ENCODE measurements around the gene PARD3B. TPM values are rescaled to one million over a fixed set of nuclear protein-coding genes. Genes with fewer than 3 reads are reported as not detected.

The PARD3B gene
- total RNA-seq, 4 donors from 2014 or later = 32.6 to 65.7 (median 38.6) TPM

DNA sequence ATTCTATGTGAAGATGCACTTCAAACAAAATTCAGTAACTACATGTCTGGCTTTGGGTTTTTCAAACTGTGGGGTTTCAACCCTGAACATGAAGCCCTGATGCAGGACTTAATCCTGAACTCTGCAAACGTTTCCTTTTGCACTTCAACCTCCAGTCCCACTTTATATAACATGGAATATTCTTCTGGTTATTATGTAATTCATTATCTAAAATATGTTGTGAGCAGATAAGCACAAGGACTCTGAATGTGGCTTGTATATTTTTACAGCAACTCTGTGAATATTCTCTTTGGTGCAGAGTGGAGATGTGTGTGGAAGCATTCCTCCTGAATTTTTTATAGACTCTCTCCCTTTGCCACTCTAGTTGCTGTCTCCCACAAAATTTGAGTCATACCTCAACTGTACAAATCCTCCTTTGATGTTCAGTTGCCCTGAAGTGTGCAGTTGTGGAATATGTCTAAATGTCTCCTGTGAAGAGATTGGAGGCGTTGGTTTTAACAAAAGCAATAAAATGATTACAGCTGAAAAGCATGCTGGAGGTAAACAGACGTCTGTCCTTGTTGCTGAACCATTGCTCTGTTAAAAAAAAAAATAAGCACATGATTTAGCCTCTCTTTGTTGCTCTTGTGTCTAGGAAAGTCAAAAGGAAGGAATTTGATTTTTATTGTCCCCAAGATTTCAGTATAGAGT, 931.9 kb downstream of the PARD3B start:
- Histone ChIP-seq H3K36me3 (no peaks in the 10 kb centered on the region), H3K27ac (peak overlapping the region in 3 of 4 donors; percentile 1 to 12 (median 10)), H3K27me3 (no peaks in the 10 kb centered on the region), H3K9me3 (no peaks in the 10 kb centered on the region), H3K4me1 (peaks cover 0 to 19% (median 4%) of the 10 kb centered on the region in 4 donors), H3K4me3 (no peak overlapping the region)
- 20 to 26% methylated on average over 3 of the region's 3 CpGs for whole genome bisulfite sequencing, 2 donors (ENCODE audit: low coverage in 1 of 2)
- no peak for DNase-seq
- in situ Hi-C loops (cut with MboI; ENCODE audit: low pct_ligation_motif_present in 1 of 4, low pct_unique_long_range_greater_than_20kb in 1 of 4, low sequenced_read_pairs in 3 of 4) = no loop called here
- intact Hi-C loops (cut with DNase I; ENCODE audit: low total_unique reads) = no loop called here
- TF ChIP-seq EP300 (IDR thresholded peaks at IDR 0.05; ENCODE audit: low read depth) = no peak
- no peak for TF ChIP-seq POLR2A (IDR thresholded peaks at IDR 0.05)
- TF ChIP-seq, protein P1, sequence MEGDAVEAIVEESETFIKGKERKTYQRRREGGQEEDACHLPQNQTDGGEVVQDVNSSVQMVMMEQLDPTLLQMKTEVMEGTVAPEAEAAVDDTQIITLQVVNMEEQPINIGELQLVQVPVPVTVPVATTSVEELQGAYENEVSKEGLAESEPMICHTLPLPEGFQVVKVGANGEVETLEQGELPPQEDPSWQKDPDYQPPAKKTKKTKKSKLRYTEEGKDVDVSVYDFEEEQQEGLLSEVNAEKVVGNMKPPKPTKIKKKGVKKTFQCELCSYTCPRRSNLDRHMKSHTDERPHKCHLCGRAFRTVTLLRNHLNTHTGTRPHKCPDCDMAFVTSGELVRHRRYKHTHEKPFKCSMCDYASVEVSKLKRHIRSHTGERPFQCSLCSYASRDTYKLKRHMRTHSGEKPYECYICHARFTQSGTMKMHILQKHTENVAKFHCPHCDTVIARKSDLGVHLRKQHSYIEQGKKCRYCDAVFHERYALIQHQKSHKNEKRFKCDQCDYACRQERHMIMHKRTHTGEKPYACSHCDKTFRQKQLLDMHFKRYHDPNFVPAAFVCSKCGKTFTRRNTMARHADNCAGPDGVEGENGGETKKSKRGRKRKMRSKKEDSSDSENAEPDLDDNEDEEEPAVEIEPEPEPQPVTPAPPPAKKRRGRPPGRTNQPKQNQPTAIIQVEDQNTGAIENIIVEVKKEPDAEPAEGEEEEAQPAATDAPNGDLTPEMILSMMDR (IDR thresholded peaks at IDR 0.05) = no peak
- TF ChIP-seq POLR2AphosphoS5 (IDR thresholded peaks at IDR 0.05) = no peak

DNA sequence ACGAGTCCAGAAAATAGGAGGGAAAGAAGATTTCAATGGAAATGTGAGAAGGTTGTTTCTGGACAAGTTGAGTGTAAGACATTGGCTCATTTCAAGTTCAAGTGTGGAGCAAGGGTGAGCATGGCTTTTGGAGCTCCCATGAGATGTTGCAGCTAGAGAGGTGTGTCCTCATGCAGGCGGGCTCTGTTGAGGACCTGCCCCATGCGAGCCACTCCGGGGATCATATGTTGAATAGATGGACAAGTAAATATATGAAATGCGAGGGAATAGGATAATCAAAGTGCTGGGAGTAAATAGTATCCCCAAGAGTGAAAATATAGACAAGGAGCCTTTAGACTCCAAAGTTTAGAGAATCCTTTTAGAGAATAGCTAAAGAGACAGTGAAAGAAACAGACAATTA, 936.6 kb downstream of the PARD3B start:
- Histone ChIP-seq H3K27ac (no peak overlapping the region), H3K36me3 (no peaks in the 10 kb centered on the region), H3K27me3 (no peaks in the 10 kb centered on the region), H3K4me3 (no peak overlapping the region), H3K9me3 (no peaks in the 10 kb centered on the region), H3K4me1 (peaks cover 0 to 11% (median 4%) of the 10 kb centered on the region in 4 donors)
- in situ Hi-C loops (cut with MboI; ENCODE audit: low pct_ligation_motif_present in 1 of 4, low pct_unique_long_range_greater_than_20kb in 1 of 4, low sequenced_read_pairs in 3 of 4) (no loop called here), intact Hi-C loops (cut with DNase I; ENCODE audit: low total_unique reads) (no loop called here)
- WGBS, 2 donors (ENCODE audit: low coverage in 1 of 2) = 92 to 97% methylated on average over 5 of the region's 5 CpGs
- TF ChIP-seq POLR2AphosphoS5 (IDR thresholded peaks at IDR 0.05) (no peak), EP300 (IDR thresholded peaks at IDR 0.05; ENCODE audit: low read depth) (no peak), POLR2A (IDR thresholded peaks at IDR 0.05) (no peak)
- TF ChIP-seq, protein P1 (IDR thresholded peaks at IDR 0.05) = no peak
- DNase-seq = no peak

DNA sequence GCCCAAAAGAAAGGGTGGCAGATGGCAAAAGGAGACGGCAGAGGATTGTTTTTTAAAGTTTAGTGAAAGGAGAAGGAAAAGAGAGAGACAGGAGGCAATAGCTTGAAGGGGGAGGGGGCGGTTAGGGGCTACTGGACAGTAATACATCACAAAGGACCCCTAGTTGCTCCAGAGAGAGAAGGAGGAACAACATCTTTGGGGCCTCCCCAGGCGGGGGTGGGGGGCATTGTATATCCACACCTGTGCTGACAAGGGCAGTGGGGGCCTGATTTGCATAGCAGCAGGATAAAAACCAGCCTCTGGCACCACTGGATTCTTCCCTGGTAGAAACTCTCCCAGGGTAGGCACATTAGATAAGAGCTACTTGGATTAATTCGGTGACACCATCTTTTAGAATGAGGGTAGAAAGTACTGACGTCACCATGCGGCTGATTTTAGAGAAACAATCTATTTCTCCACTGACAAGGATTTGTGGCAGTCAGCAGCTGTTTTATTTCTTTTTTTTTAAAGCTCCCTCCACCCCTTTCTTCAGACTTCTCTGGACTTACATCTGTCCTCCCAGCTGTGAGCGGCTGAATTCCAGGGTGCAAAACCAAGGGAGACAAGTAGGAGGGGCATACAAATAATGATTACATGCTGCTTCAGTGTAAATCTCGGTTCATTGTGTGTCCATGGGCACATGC, 937.3 kb downstream of the PARD3B start:
- intact Hi-C loops (cut with DNase I; ENCODE audit: low total_unique reads) (no loop called here), in situ Hi-C loops (cut with MboI; ENCODE audit: low pct_ligation_motif_present in 1 of 4, low pct_unique_long_range_greater_than_20kb in 1 of 4, low sequenced_read_pairs in 3 of 4) (no loop called here)
- H3K27me3 ChIP-seq = no peaks in the 10 kb centered on the region
- no peak for DNase-seq
- peaks cover 0 to 4% (median under 1%) of the 10 kb centered on the region in 4 donors for H3K4me1 ChIP-seq
- H3K36me3 ChIP-seq = no peaks in the 10 kb centered on the region
- no peak overlapping the region for H3K4me3 ChIP-seq
- H3K9me3 ChIP-seq = no peaks in the 10 kb centered on the region
- H3K27ac ChIP-seq = no peak overlapping the region
- WGBS, 2 donors (ENCODE audit: low coverage in 1 of 2) = 72 to 90% methylated on average over 6 to 8 of the region's 8 CpGs
- TF ChIP-seq POLR2AphosphoS5 (IDR thresholded peaks at IDR 0.05) (no peak), POLR2A (IDR thresholded peaks at IDR 0.05) (no peak), EP300 (IDR thresholded peaks at IDR 0.05; ENCODE audit: low read depth) (no peak)
- TF ChIP-seq, protein P1 (IDR thresholded peaks at IDR 0.05) = no peak

DNA sequence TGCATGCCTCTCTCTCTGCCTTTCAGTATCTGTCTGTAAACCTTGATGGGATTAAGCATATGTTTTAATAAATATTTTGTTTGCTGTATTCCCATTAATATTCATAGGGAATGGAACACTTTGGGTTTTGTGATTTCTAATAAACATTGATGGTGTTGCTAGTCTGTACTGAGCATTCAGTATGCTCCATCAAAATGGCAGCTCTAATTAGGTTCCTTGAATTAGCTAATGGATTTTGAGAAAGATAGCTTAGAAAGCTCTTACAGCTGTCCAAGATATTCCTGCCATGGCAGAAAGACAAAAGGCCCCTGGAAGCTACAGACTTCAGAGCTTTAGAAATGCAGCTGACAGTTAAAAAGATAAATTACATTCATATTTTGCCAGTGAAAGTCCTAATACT, 937.8 kb downstream of the PARD3B start:
- no peaks in the 10 kb centered on the region for H3K9me3 ChIP-seq
- H3K36me3 ChIP-seq = no peaks in the 10 kb centered on the region
- H3K27ac ChIP-seq = no peak overlapping the region
- no peak for TF ChIP-seq EP300 (IDR thresholded peaks at IDR 0.05; ENCODE audit: low read depth)
- no peak for TF ChIP-seq POLR2AphosphoS5 (IDR thresholded peaks at IDR 0.05)
- no peak for TF ChIP-seq POLR2A (IDR thresholded peaks at IDR 0.05)
- TF ChIP-seq, protein P1 (IDR thresholded peaks at IDR 0.05) = no peak
- H3K4me1 ChIP-seq = no peaks in the 10 kb centered on the region
- intact Hi-C loops (cut with DNase I; ENCODE audit: low total_unique reads) = no loop called here
- DNase-seq = no peak
- no peak overlapping the region for H3K4me3 ChIP-seq
- H3K27me3 ChIP-seq = no peaks in the 10 kb centered on the region
- in situ Hi-C loops (cut with MboI; ENCODE audit: low pct_ligation_motif_present in 1 of 4, low pct_unique_long_range_greater_than_20kb in 1 of 4, low sequenced_read_pairs in 3 of 4) = no loop called here

All from transverse colon (tissue), 4 donors.